B cell (primary cell): ENCODE results near the gene BRSK2. TPM values are rescaled to one million over a fixed set of nuclear protein-coding genes. Genes with fewer than 3 reads are reported as not detected.

ENCODE experiments used
- ATAC-seq: fragments of 200-7000 bp; cut with Tn5 transposase; one replicate; pipeline ENCODE4 v1.10.0; 2021; ENCODE audit warnings: low read depth, mild to moderate bottlenecking, moderate number of reproducible peaks, moderate library complexity
- CTCF ChIA-PET: fragments of 350-600 bp; sonication (Branson Sonifier 250); formaldehyde crosslinking; loops from one replicate; lab custom pipeline; 2021; ENCODE audit warnings: antibody characterized with exemption, inconsistent platforms; lab: Charles Lee
- POLR2A ChIA-PET: fragments of 350-600 bp; sonication (Branson Sonifier 250); formaldehyde crosslinking; loops from one replicate; lab custom pipeline; 2021; ENCODE audit warnings: antibody characterized with exemption; lab: Charles Lee
- DNase-seq: peaks from one replicate; pipeline ENCODE4 v3.0.0; 2013
- H2AFZ ChIP-seq: 2 replicates; pipeline ENCODE4 v1.6.1; 2012; ENCODE audit warnings: mild to moderate bottlenecking, low read depth, low read length; ENCODE audit not compliant: insufficient read depth, poor library complexity, severe bottlenecking
- H3K27ac ChIP-seq, 2 donors: 1 replicate in 1 of 2; 2 replicates in 1 of 2; pipeline ENCODE4 v1.5.1; 2012 to 2013; ENCODE audit warnings: low read length in 2 of 2, mild to moderate bottlenecking in 2 of 2, moderate library complexity in 1 of 2
- H3K27me3 ChIP-seq, 4 experiments: fragments of 200-600 bp in 1 of 4; sonication (generic) in 1 of 4; replicated peaks in 1 of 4; 1 replicate in 2 of 4; 2 replicates in 2 of 4; pipeline versions ENCODE4 v1.6.1 to v1.7.0; 2013 to 2016; ENCODE audit warnings: low read length in 3 of 4, mild to moderate bottlenecking in 2 of 4, mixed read lengths in 1 of 4, moderate library complexity in 1 of 4; ENCODE audit not compliant: insufficient read depth in 4 of 4, control insufficient read depth in 3 of 4; ENCODE audit errors: control extremely low read depth in 1 of 4
- H3K36me3 ChIP-seq, 2 experiments: replicated peaks in 1 of 2; 1 replicate in 1 of 2; 2 replicates in 1 of 2; pipeline versions ENCODE4 v1.6.1 to v1.7.1; 2013; ENCODE audit warnings: low read length in 1 of 2; ENCODE audit not compliant: insufficient read depth in 2 of 2, control insufficient read depth in 1 of 2; ENCODE audit errors: control extremely low read depth in 1 of 2, extremely low read depth in 1 of 2
- H3K4me1 ChIP-seq, 2 donors: fragments of 200-600 bp in 1 of 2; sonication (generic) in 1 of 2; 1 replicate in 1 of 2; 2 replicates in 1 of 2; pipeline versions ENCODE4 v1.5.1 to v1.6.1; 2013 to 2017; ENCODE audit warnings: low read length in 2 of 2; ENCODE audit not compliant: control insufficient read depth in 2 of 2, insufficient read depth in 2 of 2
- H3K4me2 ChIP-seq: replicated peaks from 2 replicates; pipeline ENCODE3; 2012; ENCODE audit warnings: mild to moderate bottlenecking, low read depth, low read length; ENCODE audit not compliant: poor library complexity, severe bottlenecking
- H3K4me3 ChIP-seq, 5 experiments: fragments of 200-600 bp in 1 of 5; sonication (generic) in 1 of 5; 1 replicate in 3 of 5; 2 replicates in 2 of 5; pipeline versions ENCODE4 v1.5.1 to v1.7.0; 2011 to 2016; ENCODE audit warnings: low read length in 4 of 5, mild to moderate bottlenecking in 4 of 5, low read depth in 2 of 5, control low read depth in 1 of 5, moderate library complexity in 1 of 5; ENCODE audit not compliant: insufficient read depth in 1 of 5; ENCODE audit errors: control extremely low read depth in 1 of 5, extremely low read depth in 1 of 5
- H3K79me2 ChIP-seq: fragments of 200-600 bp; sonication (generic); one replicate; pipeline ENCODE4 v1.6.0; 2016; ENCODE audit warnings: low read length; ENCODE audit not compliant: control insufficient read depth, insufficient read depth
- H3K9ac ChIP-seq: fragments of 200-600 bp; sonication (generic); 2 replicates; pipeline ENCODE4 v1.6.1; 2017; ENCODE audit warnings: mild to moderate bottlenecking, low read length, moderate library complexity
- H3K9me3 ChIP-seq, 3 donors: one replicate each; pipeline versions ENCODE4 v1.6.1 to v1.7.1; 2013; ENCODE audit warnings: low read length in 2 of 3; ENCODE audit not compliant: control insufficient read depth in 2 of 3, insufficient read depth in 1 of 3; ENCODE audit errors: control extremely low read depth in 1 of 3
- H4K20me1 ChIP-seq: 2 replicates; pipeline ENCODE4 v1.6.0; 2012; ENCODE audit warnings: mild to moderate bottlenecking, low read length; ENCODE audit not compliant: insufficient read depth, control insufficient read depth, poor library complexity, severe bottlenecking
- H3K27ac Mint-ChIP-seq: one replicate; pipeline ENCODE4 v1.8.0; 2021; ENCODE audit warnings: mixed read lengths
- H3K27me3 Mint-ChIP-seq: one replicate; pipeline ENCODE4 v1.8.0; 2021; ENCODE audit warnings: mixed read lengths
- H3K4me1 Mint-ChIP-seq: one replicate; pipeline ENCODE4 v1.8.0; 2021; ENCODE audit warnings: mixed read lengths
- H3K4me3 Mint-ChIP-seq: one replicate; pipeline ENCODE4 v1.8.0; 2021; ENCODE audit warnings: mixed read lengths
- H3K9me3 Mint-ChIP-seq: one replicate; pipeline ENCODE4 v1.8.0; 2022; ENCODE audit warnings: mixed read lengths; ENCODE audit not compliant: insufficient read depth
- EZH2 ChIP-seq: IDR thresholded peaks from 2 replicates; pipeline ENCODE4 v1.6.1; 2012; ENCODE audit warnings: borderline replicate concordance, low read depth, mild to moderate bottlenecking, moderate library complexity, low read length; ENCODE audit not compliant: insufficient read depth, poor library complexity, severe bottlenecking
- WGBS: methylation state at CpG from one replicate; pipeline ENCODE4 v1.1.5; 2013; ENCODE audit warnings: missing lambda C conversion rate; ENCODE audit not compliant: insufficient coverage; 5-methylcytosine and 5-hydroxymethylcytosine counted together
- intact Hi-C: fragments of 100-400 bp; cut with micrococcal nuclease; formaldehyde crosslinking; loops from one replicate; pipeline ENCODE4 v1.10.0; 2022
- polyA plus RNA-seq: library from polyadenylated mRNA; depleted of rRNA; stranded (reverse); fragments of >200 nt; gene quantifications from 2 replicates; pipeline ENCODE4 v1.2.3, GENCODE V29; 2012
- total RNA-seq, 2 donors: library from RNA; stranded (reverse); fragments of 120-200 nt in 1 of 2; gene quantifications; 1 replicate in 1 of 2; 2 replicates in 1 of 2; pipeline versions ENCODE4 v1.2.3 to v1.2.4, GENCODE V29; 2013 to 2022
- TF ChIP-seq, protein P1 (sequence below): fragments of 200-600 bp; IDR thresholded peaks from one replicate; pipeline ENCODE4 v1.8.0; 2022; ENCODE audit warnings: antibody characterized with exemption, mild to moderate bottlenecking

Gene BRSK2
- total and polyA plus RNA-seq, 2 donors (not counting 1 experiment from before 2014, with no cell fraction given): 0.51 to 0.79 TPM

DNA sequence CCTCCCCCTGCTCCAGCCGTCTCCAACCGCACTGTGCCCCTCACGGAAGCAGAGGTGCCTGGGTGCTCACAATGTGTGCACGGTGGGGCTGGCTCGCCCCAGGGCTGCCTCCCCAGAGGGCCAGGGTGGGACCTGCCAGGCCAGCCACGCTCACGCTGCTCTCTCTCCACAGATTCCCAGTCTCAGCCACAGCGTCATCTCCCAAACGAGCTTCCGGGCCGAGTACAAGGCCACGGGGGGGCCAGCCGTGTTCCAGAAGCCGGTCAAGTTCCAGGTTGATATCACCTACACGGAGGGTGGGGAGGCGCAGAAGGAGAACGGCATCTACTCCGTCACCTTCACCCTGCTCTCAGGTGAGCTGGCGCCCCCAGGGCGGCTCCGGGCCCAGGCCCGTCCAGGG, 66.4 kb downstream of the BRSK2 start:
- H3K27me3 ChIP-seq: no peaks in the 10 kb centered on the region
- no peak for ATAC-seq
- CTCF ChIA-PET: no interaction called here

DNA sequence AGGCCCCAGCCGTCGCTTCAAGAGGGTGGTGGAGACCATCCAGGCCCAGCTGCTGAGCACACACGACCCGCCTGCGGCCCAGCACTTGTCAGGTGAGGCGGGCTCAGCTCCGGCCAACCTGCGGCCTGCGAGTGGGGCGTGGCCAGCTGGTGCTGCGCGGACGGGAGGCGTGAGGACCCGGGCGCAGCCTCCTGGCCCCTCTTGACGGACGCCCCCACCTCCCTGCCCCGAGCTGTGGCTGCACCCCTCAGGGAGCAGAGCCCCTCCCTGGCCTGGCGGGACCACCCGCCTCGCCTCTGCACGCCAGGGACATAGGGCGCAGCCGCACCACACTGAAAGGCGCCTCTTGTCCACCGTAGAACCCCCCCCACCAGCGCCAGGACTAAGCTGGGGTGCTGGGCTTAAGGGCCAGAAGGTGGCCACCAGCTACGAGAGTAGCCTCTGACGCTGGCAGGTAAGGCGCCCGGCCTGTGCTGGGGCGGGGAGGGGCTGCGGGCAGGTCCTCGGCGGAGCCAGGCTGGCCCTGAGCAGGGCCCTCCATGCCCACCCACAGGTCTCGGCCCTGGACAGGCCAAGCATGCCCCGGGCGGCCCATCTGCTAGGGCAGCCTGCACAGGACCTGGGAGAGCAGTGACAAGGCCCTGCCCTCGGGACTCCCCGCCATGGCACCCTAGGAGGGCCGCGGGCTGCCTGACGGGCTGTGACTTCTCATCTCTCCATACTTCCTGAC, 67.0 kb downstream of the BRSK2 start:
- Histone ChIP-seq H2AFZ (no peak overlapping the region), H3K9me3 (no peaks in the 10 kb centered on the region), H3K4me2 (no peak overlapping the region), H3K9ac (no peak overlapping the region), H3K36me3 (no peaks in the 10 kb centered on the region), H4K20me1 (no peaks in the 10 kb centered on the region), H3K4me1 (no peaks in the 10 kb centered on the region), H3K27ac (no peak overlapping the region), H3K4me3 (no peak overlapping the region), H3K27me3 (no peaks in the 10 kb centered on the region), H3K79me2 (no peaks in the 10 kb centered on the region)
- ChIA-PET CTCF (no interaction called here), POLR2A (no interaction called here)
- Mint-ChIP-seq H3K9me3 (no peaks in the 10 kb centered on the region), H3K4me3 (no peak overlapping the region), H3K27ac (no peak overlapping the region), H3K27me3 (no peaks in the 10 kb centered on the region), H3K4me1 (no peaks in the 10 kb centered on the region)
- ATAC-seq (no peak), DNase-seq (no peak)
- no peak for TF ChIP-seq EZH2
- TF ChIP-seq, protein P1, sequence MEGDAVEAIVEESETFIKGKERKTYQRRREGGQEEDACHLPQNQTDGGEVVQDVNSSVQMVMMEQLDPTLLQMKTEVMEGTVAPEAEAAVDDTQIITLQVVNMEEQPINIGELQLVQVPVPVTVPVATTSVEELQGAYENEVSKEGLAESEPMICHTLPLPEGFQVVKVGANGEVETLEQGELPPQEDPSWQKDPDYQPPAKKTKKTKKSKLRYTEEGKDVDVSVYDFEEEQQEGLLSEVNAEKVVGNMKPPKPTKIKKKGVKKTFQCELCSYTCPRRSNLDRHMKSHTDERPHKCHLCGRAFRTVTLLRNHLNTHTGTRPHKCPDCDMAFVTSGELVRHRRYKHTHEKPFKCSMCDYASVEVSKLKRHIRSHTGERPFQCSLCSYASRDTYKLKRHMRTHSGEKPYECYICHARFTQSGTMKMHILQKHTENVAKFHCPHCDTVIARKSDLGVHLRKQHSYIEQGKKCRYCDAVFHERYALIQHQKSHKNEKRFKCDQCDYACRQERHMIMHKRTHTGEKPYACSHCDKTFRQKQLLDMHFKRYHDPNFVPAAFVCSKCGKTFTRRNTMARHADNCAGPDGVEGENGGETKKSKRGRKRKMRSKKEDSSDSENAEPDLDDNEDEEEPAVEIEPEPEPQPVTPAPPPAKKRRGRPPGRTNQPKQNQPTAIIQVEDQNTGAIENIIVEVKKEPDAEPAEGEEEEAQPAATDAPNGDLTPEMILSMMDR: no peak
- intact Hi-C loops: no loop called here
- WGBS: 91% methylated on average over 36 of the region's 44 CpGs

More for the DNA sequence above, 66.4 kb downstream of the BRSK2 start:
- Histone ChIP-seq H4K20me1 (no peaks in the 10 kb centered on the region), H3K36me3 (no peaks in the 10 kb centered on the region), H3K4me1 (no peaks in the 10 kb centered on the region), H3K9me3 (no peaks in the 10 kb centered on the region), H3K4me2 (no peak overlapping the region), H2AFZ (no peak overlapping the region), H3K4me3 (no peak overlapping the region), H3K27ac (no peak overlapping the region), H3K9ac (no peak overlapping the region), H3K79me2 (no peaks in the 10 kb centered on the region)
- Mint-ChIP-seq H3K4me1 (no peaks in the 10 kb centered on the region), H3K9me3 (no peaks in the 10 kb centered on the region), H3K27me3 (no peaks in the 10 kb centered on the region), H3K27ac (no peak overlapping the region), H3K4me3 (no peak overlapping the region)
- intact Hi-C loops: no loop called here
- no peak for TF ChIP-seq EZH2
- TF ChIP-seq, protein P1: no peak
- POLR2A ChIA-PET: no interaction called here
- WGBS: 90% methylated on average over 22 of the region's 22 CpGs
- no peak for DNase-seq
